ENCODE results near the gene RASSF4.
A peak's percentile ranks its signal among the peaks of the same experiment; 100 is the strongest.

The RASSF4 gene

GRCh38 chr10:44988957-44989585 lies 29.5 kb downstream of the RASSF4 start:
- DNase-seq (ENCODE audit: low read depth, low spot score) = no peak
- H3K4me3 ChIP-seq (ENCODE audit: low read depth, low read length) = no peak overlapping the region
- TF ChIP-seq CTCF (IDR thresholded peaks at IDR 0.05; ENCODE audit: low read depth, low read length) = no peak
- in situ Hi-C loops (cut with HindIII; ENCODE audit: low sequenced_read_pairs) = no loop called here

- no peak overlapping the region for H3K4me3 ChIP-seq (ENCODE audit: low read depth, low read length)
- in situ Hi-C loops (cut with HindIII; ENCODE audit: low sequenced_read_pairs) = no loop called here
- DNase-seq (ENCODE audit: low read depth, low spot score) = no peak
- TF ChIP-seq CTCF (IDR thresholded peaks at IDR 0.05; ENCODE audit: low read depth, low read length) = no peak
These were observed 30.1 kb downstream of the RASSF4 start for GRCh38 chr10:44989597-44990301.

GRCh38 chr10:44990302-44990655 lies 30.7 kb downstream of the RASSF4 start:
- in situ Hi-C loops (cut with HindIII; ENCODE audit: low sequenced_read_pairs) = no loop called here
- peak; percentile 51 for TF ChIP-seq CTCF (IDR thresholded peaks at IDR 0.05; ENCODE audit: low read depth, low read length)
- H3K4me3 ChIP-seq (ENCODE audit: low read depth, low read length) = no peak overlapping the region
- no peak for DNase-seq (ENCODE audit: low read depth, low spot score)

- H3K4me3 ChIP-seq (ENCODE audit: low read depth, low read length) = no peak overlapping the region
- no peak for TF ChIP-seq CTCF (IDR thresholded peaks at IDR 0.05; ENCODE audit: low read depth, low read length)
- in situ Hi-C loops (cut with HindIII; ENCODE audit: low sequenced_read_pairs) = no loop called here
- no peak for DNase-seq (ENCODE audit: low read depth, low spot score)
These were observed 31.4 kb downstream of the RASSF4 start for GRCh38 chr10:44990965-44991364.

- no peak for DNase-seq (ENCODE audit: low read depth, low spot score)
- in situ Hi-C loops (cut with HindIII; ENCODE audit: low sequenced_read_pairs) = no loop called here
These were observed 32.0 kb downstream of the RASSF4 start for GRCh38 chr10:44991571-44991970.

GRCh38 chr10:44992070-44992731 lies 32.6 kb downstream of the RASSF4 start:
- TF ChIP-seq CTCF (IDR thresholded peaks at IDR 0.05; ENCODE audit: low read depth, low read length) = no peak
- in situ Hi-C loops (cut with HindIII; ENCODE audit: low sequenced_read_pairs) = no loop called here
- no peak for DNase-seq (ENCODE audit: low read depth, low spot score)
- H3K4me3 ChIP-seq (ENCODE audit: low read depth, low read length) = no peak overlapping the region

More at GRCh38 chr10:44991571-44991970, 32.0 kb downstream of the RASSF4 start:
- H3K4me3 ChIP-seq (ENCODE audit: low read depth, low read length) = no peak overlapping the region
- TF ChIP-seq CTCF (IDR thresholded peaks at IDR 0.05; ENCODE audit: low read depth, low read length) = no peak
